Endothelial cell of umbilical vein (primary cell): Measurements from ENCODE around the gene KANK2.

Experiments
- CTCF ChIP-seq, 2 donors: IDR thresholded peaks; 1 replicate in 1 of 2; 2 replicates in 1 of 2; pipeline ENCODE4 v1.5.1; 2011; ENCODE audit warnings: low read length in 2 of 2, mild to moderate bottlenecking in 2 of 2, moderate library complexity in 2 of 2, control low read depth in 1 of 2, inconsistent platforms in 1 of 2, low read depth in 1 of 2; ENCODE audit not compliant: insufficient read depth in 1 of 2; ENCODE audit errors: extremely low read depth in 1 of 2
- EZH2 ChIP-seq: IDR thresholded peaks from 2 replicates; pipeline ENCODE4 v1.6.1; 2012; ENCODE audit warnings: borderline replicate concordance, low read depth, mild to moderate bottlenecking, moderate library complexity, low read length, inconsistent platforms; ENCODE audit not compliant: severe bottlenecking
- GATA2 ChIP-seq: IDR thresholded peaks from 2 replicates; pipeline ENCODE4 v1.7.0; 2011; ENCODE audit warnings: low read depth, mild to moderate bottlenecking, moderate library complexity, mixed read lengths, low read length; ENCODE audit not compliant: insufficient read length, insufficient read depth
- JUN ChIP-seq: IDR thresholded peaks from 2 replicates; pipeline ENCODE4 v1.6.1; 2011; ENCODE audit warnings: borderline replicate concordance, low read depth; ENCODE audit not compliant: insufficient read length, insufficient read depth
- MAX ChIP-seq: IDR thresholded peaks from 2 replicates; pipeline ENCODE4 v1.6.1; 2011; ENCODE audit not compliant: insufficient read depth, insufficient read length
- MYC ChIP-seq: IDR thresholded peaks from one replicate; pipeline ENCODE4 v1.6.1; 2011; ENCODE audit warnings: mild to moderate bottlenecking, low read depth, low read length
- POLR2A ChIP-seq: IDR thresholded peaks from 2 replicates; pipeline ENCODE4 v1.6.1; 2012; ENCODE audit warnings: low read depth, mild to moderate bottlenecking, control low read depth, low read length
- POLR2AphosphoS5 ChIP-seq: IDR thresholded peaks from 2 replicates; pipeline ENCODE4 v1.6.1; 2012; ENCODE audit warnings: low read depth, mild to moderate bottlenecking, control low read depth, low read length, moderate library complexity; ENCODE audit not compliant: insufficient read depth

GRCh38 chr19:11168568-11168967, 28.8 kb downstream of the KANK2 start:
- TF ChIP-seq EZH2 (no peak), CTCF (IDR thresholded peaks at IDR 0.05; ENCODE audit: extremely low read depth in 1 of 2, insufficient read depth in 1 of 2, low read depth in 1 of 2, low read length in 2 of 2) (no peak), POLR2A (no peak), MAX (peak; percentile 66), POLR2AphosphoS5 (peak; percentile 95), JUN (peak; percentile 93), GATA2 (peak; percentile 57), MYC (no peak)
